Renal pelvis (tissue), 4 donors: ENCODE measurements around the gene DBH. TPM values are rescaled to one million over a fixed set of nuclear protein-coding genes. Genes with fewer than 3 reads are reported as not detected.
A peak's percentile ranks its signal among the peaks of the same experiment; 100 is the strongest.

ENCODE experiments used
- DNase-seq: peaks from one replicate; pipeline ENCODE4 v3.0.0-alpha.2; 2013
- polyA plus RNA-seq, 3 donors: library from polyadenylated mRNA; unstranded; fragments of 120-200 nt; gene quantifications; one replicate each; pipeline ENCODE4 v1.2.1, GENCODE V29; 2013; ENCODE audit not compliant: insufficient read length in 3 of 3

DBH gene
- polyA plus RNA-seq, 3 donors = 0.94 to 1.7 (median 1.4) TPM

DNA sequence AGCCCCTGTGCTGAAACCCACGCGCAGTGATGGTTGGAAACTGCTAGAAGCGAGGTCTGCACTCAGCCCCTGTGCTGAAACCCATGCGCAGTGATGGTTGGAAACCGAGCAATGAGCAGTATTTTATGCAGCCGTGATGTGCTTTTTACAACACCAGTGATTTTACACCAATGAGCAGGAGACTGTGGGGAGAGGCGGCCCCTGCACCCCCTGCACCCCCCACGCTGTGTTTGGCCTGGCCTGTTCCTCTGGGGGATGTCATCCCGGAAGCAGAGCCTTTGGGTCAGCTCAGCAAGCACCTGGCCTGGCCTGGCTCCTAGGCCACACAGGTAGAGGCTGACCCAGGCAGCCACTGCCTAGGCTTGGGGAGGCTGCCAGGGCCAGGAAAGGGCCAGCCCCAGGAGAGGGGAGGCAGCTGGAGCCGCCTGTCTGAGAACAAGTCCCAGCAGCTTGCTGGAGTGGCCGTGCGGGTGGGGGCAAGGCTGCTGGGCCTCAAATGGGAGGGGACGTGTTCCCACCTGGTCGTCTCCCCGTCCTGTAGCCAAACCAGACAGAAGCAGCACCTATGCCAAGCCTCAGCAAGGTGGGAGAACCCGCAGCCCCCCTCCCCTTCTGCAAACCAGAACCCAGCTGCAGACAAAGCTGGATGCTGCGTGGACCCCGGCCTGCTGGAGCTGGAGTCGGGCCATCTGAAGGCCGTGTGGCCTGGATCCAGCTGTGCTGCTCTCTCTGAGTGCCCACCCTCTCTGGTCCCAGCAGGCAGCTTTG, 46.8 kb downstream of the DBH start:
- DNase-seq = no peak

DNA sequence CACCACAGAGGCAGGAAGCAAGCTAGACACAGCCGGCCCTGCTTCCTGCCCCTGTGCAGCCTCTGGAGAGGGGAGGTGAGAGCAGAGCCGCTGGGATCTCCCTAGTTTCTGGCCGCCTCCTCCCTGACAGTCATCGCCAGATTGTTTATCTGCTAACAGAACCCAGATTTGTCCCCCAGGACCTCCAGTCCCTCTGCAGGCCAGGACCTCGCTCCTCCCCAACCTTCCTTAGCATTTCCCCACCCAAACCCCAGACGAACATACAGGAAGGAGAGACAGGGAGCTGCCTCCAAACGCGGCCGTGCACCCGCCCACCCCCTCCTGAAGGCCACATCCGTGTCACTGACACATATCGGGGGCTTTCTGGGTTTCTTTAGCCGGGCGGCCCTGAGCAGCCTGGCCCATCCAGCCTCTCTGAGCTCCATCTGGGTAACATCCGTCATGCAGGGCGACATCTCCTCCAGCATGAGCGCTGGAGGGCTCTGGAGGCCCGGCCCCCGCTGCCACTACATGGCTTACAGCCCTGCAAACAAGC, 47.5 kb downstream of the DBH start:
- DNase-seq = no peak

DNA sequence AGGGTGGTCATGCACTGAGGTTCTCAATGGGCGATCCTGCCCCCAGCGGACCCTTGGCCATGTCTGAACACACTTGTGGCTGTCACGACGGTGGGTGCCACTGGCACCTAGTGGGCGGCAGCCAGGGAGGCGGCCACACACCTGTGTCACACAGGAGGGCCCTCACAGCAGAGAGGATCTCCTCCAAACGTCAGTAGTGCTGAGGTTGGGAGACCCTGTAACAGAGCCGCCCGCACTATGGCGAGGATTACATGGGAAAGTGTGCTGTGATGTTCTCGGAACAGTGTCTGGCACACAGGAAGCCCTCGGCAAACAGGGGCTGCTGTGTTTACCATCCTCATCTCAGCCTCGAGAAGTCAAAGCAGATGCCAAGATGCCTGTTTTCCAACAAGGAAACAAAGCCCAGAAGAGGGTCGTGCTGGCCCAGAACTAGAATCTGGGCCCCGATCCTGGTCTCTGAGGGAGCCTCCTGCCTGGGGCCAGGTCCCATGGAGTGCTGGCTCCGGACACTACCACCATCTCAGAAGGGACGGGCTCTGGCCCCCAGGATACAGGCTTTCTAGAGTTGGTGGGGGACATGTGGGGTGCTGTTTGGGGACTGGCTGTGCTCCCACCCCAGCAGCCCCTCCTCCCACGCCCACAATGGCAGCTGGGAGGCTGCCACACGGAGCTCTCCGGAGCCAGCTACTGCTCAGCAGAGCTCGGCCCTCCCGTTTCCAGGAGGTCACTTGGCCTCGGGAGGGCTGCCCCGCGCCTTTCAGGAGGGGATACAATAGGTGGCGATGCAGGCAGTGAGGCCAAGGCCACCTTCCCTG, 48.2 kb downstream of the DBH start:
- no peak for DNase-seq

DNA sequence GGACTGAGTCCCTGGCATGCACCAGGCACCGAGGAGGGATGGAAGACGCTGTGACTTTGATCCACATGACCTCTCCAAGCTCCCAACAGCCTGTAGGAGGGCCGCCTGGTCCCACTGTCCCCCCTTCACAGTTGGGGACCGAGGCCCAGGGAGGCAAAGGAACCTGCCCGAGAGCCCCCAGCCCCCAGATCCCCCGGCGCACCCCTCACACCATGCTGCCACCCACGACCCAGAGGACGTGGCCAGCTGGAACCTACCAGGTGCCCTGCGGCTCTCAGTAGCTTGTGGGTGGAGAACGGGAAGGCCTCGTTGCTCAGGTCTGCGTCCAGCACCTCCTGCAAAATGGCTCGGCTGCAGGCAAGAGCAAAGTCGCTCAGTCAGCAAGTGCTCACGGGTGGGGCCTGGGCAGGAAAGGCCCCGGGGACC, 48.8 kb downstream of the DBH start:
- DNase-seq = no peak

DNA sequence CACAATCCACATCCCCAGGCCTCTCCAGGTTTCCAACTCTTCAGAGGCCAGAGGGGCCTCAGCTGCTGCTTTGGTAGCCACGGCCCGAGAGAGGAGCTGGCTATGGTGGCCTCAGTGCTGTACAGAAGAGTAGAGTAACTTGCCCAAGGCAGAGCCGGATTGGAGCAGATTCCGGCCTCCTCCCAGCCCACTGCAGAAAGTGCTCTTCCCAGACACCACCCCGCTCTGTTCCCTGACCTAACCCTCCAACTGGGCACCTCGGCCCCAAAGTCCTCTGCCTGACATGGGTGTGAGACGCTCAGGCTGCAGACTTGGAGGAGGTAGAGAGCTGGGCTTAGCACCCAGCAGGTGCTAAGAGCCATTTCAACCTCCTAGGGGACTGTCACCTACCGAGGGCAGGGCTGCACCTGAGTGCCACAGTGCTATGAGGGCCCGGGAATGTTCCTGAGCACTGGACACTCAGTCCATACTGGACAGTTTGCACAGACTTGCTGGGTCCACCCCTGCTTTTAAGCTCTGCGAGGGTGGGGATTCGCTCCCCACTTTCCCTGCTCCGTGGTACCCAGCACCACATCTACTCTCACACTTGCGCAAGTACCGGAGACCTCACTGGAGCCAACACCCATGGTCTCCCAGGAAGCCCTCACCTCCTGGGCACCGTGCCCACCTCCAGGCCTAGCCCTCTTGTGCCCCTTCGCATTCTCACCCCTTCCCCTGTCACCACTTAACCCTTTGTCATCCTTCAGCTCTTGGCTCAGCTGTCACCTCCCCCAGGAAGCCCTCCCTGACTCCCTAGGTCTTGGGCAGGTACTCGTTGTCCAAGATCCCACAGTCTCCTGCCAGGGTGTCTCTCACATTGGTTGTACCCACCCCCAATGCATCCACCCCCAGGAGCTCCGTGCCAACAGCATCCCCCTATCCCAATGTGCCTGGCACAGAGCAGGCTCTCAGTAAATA, 49.8 kb downstream of the DBH start:
- DNase-seq = no peak

DNA sequence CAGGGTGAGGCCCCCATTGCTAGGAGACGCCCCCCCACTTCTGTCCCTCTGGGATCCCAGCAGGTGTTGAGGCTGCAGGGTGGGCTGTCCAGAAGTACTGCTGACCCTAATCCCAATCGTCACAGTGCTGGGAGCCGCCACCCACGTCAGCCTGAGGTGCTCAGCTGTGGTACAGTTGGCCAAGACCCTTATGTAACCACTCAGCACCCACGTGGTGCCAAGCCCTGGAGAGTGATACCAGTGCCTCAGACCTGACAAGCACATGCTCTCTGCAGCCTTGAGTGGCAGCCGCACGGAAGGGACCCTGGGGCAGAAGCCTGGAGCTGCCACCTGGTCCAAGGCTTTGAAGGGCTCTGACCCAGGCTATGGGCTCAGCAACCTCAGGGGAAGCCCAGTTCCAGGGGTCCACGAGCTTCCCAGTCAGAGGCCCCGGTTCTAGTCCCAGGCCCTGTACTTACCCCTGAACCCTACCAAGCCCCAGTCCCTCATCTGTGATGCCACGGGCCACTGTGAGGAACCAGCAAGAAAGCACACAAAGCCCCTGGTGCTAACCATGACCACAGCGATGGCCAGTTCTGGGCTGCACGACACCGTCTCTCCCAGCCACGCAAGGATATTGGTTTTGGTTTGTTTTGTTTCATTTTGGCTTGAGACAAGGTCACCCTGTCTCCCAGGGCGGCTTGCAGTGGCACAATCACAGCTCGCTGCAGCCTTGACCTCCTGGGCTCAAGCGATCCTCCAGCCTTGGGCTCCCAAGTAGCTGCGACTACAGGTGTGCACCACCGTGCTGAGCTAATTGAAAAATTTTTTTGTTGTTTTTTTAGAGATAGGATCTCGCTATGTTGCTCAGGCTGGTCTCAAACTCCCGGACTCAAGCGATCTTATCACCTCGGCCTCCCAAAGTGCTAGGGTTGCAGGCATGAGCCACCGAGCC, 50.7 kb downstream of the DBH start:
- DNase-seq = no peak

DNA sequence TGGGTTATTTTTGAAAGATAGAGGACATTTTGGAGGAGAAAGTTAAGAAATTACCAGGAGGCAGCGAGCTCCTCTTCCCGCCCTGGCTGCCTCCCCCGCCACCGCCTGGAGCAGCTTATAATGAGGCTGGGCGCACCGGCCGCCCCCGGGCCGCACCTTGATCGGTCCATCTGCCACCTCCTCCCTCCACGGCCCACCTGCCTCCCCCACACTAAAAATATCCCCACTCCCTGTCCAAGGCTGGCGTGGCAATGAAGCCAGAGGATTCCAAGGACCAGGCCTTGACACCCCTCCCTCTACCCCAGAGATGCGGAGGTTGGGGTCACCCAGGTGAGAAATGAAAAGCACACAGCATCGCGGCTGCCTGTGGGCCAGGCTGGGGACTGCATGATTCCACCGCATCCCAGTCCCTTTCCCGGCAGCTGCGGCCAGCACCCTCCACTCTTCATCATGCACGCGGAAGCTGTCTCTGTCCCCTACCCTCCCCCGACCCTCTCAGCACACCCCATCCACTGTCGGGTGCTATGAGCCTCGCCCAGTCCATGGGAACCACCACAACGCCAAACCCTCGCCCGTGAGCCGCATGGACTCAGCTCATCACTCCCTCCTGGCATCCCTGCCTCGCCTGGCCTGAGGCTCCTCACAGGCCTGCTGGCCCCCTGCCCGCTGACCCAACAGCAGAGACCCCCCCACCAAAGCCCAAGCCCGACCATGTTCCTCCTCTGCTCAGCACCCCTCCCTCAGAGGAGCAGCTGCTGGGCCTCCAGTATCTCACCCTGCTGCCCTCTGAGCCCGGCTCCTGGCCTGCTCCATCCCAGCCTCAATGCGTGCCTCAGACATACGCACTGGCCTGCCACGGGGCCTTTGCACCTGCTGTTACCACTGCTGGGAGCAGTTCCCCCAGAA, 51.9 kb downstream of the DBH start:
- no peak for DNase-seq

DNA sequence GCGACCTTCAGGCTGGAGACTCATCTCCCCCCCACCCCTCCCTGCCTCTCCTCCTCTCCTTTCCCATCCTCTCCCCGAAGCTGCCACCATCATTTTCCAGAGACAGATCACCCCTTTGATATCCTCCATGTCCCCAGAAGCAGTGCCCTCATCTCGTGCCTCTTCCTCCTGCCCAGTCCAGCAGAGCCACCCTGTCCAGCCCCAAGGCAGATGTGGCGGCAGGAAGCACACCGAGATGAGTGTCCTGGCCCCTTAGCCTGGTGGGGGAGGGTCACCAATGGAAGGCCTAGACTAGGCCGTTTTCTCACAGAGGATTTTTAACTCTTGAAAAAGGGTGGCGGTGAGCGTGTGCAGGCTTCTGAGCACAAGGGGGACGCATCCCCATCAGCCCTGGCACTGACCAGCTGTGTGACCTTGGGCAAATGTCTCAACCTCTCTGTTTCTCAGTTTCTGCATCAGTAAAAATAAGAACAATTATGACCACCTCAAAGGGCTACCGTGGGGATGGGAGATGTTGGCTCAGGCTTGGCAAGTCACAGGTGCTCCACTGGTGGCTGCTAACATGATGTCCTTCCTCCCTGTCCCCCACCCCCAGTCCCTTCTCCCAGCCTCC, 53.1 kb downstream of the DBH start:
- DNase-seq = no peak

DNA sequence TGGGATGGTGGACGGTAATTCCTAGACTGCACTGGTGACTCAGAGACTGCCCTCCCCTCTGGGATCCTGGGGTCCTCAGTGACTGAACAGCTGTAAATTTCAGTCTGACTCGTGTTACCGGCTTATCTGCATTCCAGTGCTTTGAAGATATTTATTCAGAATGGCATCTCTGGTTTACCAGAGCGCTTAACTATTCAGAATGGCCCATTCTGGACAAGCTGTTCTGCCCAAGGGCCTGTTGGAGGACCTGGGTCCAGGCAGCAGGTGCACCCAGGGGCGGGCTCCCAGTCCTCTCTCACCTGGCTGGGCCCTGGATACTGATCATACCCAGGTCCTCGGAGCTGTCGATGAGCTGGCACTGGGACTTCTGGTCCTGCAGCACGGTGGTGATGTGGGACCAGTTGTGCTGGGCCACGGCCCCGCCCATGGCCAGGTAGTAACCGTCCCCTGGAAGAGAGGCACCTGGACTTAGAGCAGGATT, 54.0 kb downstream of the DBH start:
- DNase-seq = peak; percentile 81

DNA sequence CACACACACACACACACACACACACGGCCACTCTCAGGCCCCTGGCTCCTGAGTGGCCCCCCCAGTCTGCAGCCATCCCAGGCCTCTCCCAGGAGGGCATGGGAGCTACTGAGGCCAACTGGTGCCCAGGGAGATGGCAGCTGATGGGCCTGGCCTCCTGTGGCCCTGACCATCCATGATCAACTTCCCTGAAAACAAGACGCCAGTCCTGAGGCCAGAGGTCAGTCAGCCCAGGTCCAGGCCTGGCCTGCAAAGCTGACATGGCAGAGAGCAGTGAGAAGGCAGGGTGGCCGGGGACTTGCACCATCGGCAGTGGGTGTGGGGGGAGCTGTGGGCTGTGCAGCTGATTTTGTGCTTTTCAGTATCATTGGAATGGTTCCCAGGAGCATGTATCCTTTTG, 55.0 kb downstream of the DBH start:
- DNase-seq = no peak

DNA sequence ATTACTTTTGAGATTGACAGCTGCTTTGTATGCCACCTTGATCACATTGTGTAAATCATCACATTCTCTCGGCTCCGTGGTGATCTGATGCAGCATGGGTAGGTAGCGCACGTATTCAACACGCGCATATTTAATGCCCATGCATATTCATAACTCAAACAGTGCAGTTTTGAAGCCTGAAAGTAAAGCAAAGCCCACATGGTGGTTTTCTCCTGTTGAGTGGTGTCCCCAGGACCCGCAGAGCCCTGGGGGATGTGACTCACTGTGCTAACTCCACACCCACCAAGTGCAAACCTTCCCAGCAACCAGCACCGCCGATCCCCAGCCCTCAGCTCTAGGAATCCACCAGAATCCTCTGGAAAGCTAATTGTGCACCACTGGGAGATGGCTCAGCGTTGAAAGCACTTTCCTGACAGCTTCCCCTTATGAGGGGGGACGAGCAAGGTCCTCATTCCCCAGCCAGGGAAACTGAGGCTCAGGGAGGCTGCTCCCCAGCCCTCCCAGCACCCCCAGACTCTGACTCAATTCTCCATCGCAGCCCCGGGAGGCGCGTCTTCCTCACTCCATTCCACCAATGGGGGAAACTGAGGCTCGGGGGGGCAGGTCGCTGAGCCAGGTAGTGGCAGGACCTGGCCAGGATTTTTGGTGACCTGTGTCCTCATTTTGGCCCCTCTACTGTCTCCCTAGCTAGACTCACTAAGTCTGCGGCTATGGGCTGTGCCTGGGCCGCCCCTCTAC, 55.6 kb downstream of the DBH start:
- DNase-seq = no peak

DNA sequence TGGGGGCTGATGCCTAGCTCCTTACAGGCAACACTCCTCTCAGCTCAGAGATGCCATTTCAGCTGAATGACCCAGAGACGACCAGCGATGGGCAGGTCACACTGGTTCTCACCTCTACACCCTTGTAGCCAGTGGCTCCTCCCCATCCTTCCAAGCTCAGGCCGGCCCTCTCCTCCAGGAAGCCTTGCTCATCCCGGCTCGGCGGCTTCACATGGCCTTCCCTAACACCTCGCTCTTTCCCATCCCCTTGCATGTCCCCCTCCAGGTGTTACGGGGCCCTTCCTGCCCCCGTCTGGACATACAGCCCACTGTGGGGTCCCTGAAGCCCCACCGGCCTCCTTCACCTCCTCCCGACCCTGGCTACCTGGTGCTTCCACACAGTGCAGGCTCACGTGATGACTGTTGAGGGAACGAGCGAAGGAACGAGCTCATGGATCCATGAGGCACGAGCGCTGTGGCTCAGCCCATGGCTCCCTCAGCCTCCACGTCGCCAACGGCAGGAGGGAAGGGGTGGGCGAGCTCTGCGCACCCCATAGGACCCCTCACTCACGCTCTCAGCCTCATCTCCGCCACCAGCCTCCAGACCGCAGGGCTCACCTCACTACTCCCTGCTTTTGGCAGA, 56.3 kb downstream of the DBH start:
- no peak for DNase-seq

DNA sequence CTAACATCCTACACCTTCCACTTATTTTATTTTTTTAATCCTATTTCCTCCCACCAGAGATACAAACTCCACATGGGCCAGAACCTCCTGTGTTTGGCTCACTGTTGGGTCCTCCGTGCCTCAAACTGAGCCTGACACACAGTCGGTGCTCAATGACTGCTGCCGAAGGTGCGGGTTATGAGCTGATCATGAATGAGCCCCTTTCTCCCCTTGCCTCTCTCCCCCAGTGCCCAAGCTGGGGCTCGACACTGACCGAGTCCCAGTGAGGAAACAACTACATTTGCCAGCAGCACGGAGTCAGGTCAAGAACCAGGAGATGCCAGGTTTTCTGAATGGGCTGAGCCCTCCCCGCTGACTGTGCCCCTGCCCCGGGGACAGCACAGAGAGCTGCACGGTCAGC, 57.0 kb downstream of the DBH start:
- DNase-seq = no peak

DNA sequence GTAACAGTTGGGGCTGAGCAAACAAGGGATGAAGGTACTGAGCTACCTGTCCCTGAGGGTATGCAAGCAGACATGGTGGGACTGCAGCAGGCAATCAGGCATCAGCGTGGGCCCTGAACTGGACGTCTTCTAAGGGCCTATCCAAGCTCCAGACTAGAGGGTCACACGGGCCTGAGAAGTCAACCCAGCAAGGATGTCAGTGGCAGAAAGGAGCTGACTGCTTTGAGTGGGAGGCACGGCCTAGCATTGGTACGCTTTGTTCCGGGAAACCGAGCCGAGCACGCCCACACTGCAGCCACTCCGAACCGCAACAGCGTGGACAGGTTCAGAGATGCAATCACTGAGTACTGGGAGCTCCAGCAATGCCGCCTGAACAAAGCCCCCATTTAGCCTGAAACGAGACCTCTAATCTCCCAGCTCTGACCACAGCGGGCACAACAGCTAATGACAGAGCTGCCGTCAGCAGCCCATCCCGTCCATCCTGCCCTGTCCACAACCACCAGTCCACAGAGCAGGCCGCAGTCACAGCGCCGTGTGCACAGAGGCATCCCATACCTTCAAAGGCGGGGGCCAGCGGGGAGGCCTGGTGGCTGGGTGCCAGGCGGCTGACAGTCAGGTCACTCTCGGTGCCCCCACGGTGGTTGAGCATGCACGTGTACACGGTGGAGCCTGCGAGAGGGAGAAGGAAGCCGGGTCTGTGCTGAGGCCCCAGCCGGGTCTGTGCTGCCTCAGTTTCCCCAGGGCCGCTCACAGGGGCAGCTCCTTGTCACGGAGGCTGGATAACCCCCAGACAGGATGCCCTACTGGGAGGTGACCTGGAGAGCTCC, 57.8 kb downstream of the DBH start:
- no peak for DNase-seq

DNA sequence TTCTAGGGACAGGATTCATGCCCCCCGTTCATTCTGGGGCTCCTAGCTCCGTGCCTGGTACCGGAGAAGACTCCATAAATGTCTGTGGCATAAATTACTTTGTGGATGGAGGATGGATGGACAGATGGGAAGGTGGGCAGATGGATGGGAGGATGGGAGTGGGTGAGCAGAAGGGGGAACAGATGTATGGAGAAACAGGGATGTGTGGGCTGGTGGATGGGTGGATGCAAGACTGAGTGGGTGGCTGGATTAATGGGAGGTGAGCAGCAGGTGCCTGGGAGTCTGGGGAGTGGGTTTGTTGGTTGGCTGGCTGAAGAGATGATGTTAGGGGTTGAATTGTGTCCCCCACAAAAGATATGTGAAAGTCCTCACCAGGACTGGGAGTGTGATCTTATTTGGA, 58.5 kb downstream of the DBH start:
- no peak for DNase-seq

DNA sequence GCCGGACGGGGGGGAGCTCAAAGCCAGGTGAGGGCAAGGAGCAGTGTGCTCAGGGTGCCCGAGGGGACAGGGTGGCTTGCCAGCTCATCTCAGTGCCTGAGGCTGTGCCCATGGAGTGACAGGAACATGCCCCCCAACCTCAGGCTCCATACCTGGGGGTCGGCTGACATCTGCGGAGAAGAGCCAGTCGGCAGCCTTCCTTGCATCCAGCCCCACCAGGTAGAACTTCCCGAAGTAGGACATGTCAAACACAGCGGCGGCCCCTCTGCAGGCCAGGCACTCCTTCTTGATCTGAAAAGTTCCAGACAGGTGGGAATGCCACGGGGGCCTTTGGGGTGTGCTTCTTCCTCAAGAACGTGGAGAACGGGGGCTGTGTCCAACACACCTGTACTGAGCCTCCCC, 59.9 kb downstream of the DBH start:
- no peak for DNase-seq

DNA sequence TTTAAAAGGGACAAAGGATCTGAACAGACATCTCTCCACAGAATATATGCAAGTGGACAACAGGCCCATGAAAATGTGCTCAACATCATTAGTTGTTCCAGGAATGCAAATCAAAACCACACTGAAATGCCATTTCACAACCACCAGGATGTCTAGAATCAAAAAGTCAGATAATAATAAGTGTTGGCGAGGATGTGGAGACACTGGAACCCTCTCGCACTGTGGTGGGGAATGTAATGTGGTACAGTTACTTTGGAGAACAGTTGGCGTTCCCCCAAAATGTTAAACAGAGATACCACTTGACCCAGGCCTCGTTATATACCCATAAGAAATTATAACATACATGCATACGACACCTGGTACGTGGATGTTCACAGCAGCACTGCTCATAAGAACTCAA, 63.4 kb downstream of the DBH start:
- DNase-seq = no peak
